Panc1 (cell line): ENCODE measurements around the gene SENP5. TPM values are rescaled to one million over a fixed set of nuclear protein-coding genes. Genes with fewer than 3 reads are reported as not detected.
"Not testable (repeated sequence)": the region's sequence is repeated elsewhere in the genome, so short reads cannot be mapped to it uniquely, and the experiment has no call there.

Experiments used
- ATAC-seq: fragments of 200-7000 bp; cut with Tn5 transposase; 2 replicates; pipeline ENCODE4 v1.9.1; 2020; ENCODE audit warnings: mild to moderate bottlenecking, moderate library complexity
- BruUV-seq: library from RNA; stranded (reverse); fragments of 400-500 nt; replicated peaks from 2 replicates; lab custom pipeline; 2021; lab: Mats Ljungman, UMichigan
- CTCF ChIA-PET: fragments of 300-600 bp; sonication (Branson Sonifier 250); formaldehyde crosslinking; loops from one replicate; lab custom pipeline; 2022; ENCODE audit warnings: antibody characterized with exemption; lab: Charles Lee
- POLR2A ChIA-PET: fragments of 300-600 bp; sonication (Branson Sonifier 250); formaldehyde crosslinking; loops from one replicate; lab custom pipeline; 2022; ENCODE audit warnings: antibody characterized with exemption; lab: Charles Lee
- DNase-seq: peaks from one replicate; pipeline ENCODE4 v3.0.0-alpha.2; 2010; ENCODE audit warnings: low read depth, low spot score
- H3K27ac ChIP-seq: 2 replicates; pipeline ENCODE4 v1.5.1; 2011; ENCODE audit warnings: mild to moderate bottlenecking, low read length, inconsistent platforms
- H3K27me3 ChIP-seq: fragments of 200-500 bp; sonication (Bioruptor generic); 2 replicates; pipeline ENCODE4 v1.6.0; 2014; ENCODE audit warnings: low read length, inconsistent platforms; ENCODE audit not compliant: control insufficient read depth, insufficient read depth
- H3K36me3 ChIP-seq: fragments of 200-500 bp; sonication (Bioruptor generic); 2 replicates; pipeline ENCODE4 v1.5.1; 2014; ENCODE audit warnings: inconsistent platforms, mild to moderate bottlenecking, low read length, moderate library complexity; ENCODE audit not compliant: control insufficient read depth, insufficient read depth
- H3K4me1 ChIP-seq: 2 replicates; pipeline ENCODE4 v1.5.1; 2011; ENCODE audit warnings: inconsistent platforms, mild to moderate bottlenecking, low read length, moderate library complexity; ENCODE audit not compliant: control insufficient read depth, insufficient read depth
- H3K4me3 ChIP-seq, 2 experiments: 2 replicates each; pipeline ENCODE4 v1.5.1; 2011 to 2012; ENCODE audit warnings: low read depth in 2 of 2, low read length in 2 of 2, mild to moderate bottlenecking in 2 of 2, inconsistent platforms in 1 of 2, moderate library complexity in 1 of 2
- H3K9me3 ChIP-seq: fragments of 200-500 bp; sonication (Bioruptor generic); 2 replicates; pipeline ENCODE4 v1.5.1; 2014; ENCODE audit warnings: low read depth, mild to moderate bottlenecking, inconsistent platforms, low read length, moderate library complexity; ENCODE audit not compliant: control insufficient read depth, insufficient read depth
- CTCF ChIP-seq: fragments of 450-650 bp; IDR thresholded peaks from 2 replicates; pipeline ENCODE4 v1.5.1; 2017; ENCODE audit warnings: mild to moderate bottlenecking
- POLR2AphosphoS5 ChIP-seq: IDR thresholded peaks from 2 replicates; pipeline ENCODE4 v1.6.1; 2012; ENCODE audit warnings: mild to moderate bottlenecking, low read depth, low read length, moderate library complexity
- REST ChIP-seq, 2 experiments: IDR thresholded peaks; 2 replicates each; pipeline ENCODE4 v1.6.1; 2011 to 2012; ENCODE audit warnings: low read depth in 2 of 2, control low read depth in 1 of 2, low read length in 1 of 2, mild to moderate bottlenecking in 1 of 2, moderate library complexity in 1 of 2; ENCODE audit not compliant: insufficient read depth in 1 of 2
- SIN3A ChIP-seq: IDR thresholded peaks from 2 replicates; pipeline ENCODE4 v1.6.1; 2012; ENCODE audit warnings: low read depth, mild to moderate bottlenecking, low read length, moderate library complexity, borderline replicate concordance; ENCODE audit not compliant: insufficient read depth
- TCF7L2 ChIP-seq: IDR thresholded peaks from 2 replicates; pipeline ENCODE4 v1.6.1; 2011; ENCODE audit warnings: mild to moderate bottlenecking, low read depth, low read length, inconsistent platforms
- in situ Hi-C: cut with HindIII; loops from 2 replicates; pipeline ENCODE4 v1.10.0; 2016; ENCODE audit warnings: low sequenced_read_pairs, low pct_unique_long_range_greater_than_20kb
- intact Hi-C: fragments of 100-400 bp; cut with micrococcal nuclease; formaldehyde crosslinking; loops from one replicate; pipeline ENCODE4 v1.10.0; 2022; ENCODE audit not compliant: unreplicated experiment
- total RNA-seq: library from RNA; stranded (reverse); gene quantifications from one replicate; pipeline ENCODE4 v1.2.1, GENCODE V29; 2021; ENCODE audit not compliant: unreplicated experiment

Gene SENP5
- total RNA-seq, 1 experiment from 2014 or later, result 40.0 TPM

- intact Hi-C loops (no loop called here), in situ Hi-C loops (no loop called here)
- ChIA-PET CTCF (no interaction called here), POLR2A (no interaction called here)
- Histone ChIP-seq H3K27me3 (no peaks in the 10 kb centered on the region), H3K36me3 (no peaks in the 10 kb centered on the region; the same call in 1 of the 2 replicates), H3K4me1 (peaks cover 11% of the 10 kb centered on the region), H3K4me3 (no peak overlapping the region), H3K9me3 (no peaks in the 10 kb centered on the region), H3K27ac (no peak overlapping the region)
- ATAC-seq (no peak), DNase-seq (no peak)
- BruUV-seq, result no TSS peak
- TF ChIP-seq POLR2AphosphoS5, result no peak
- TF ChIP-seq SIN3A, result no peak
- TF ChIP-seq CTCF, result no peak
- no peak for TF ChIP-seq TCF7L2
- no peak for TF ChIP-seq REST (IDR thresholded peaks at IDR 0.05; ENCODE audit: insufficient read depth in 1 of 2, low read depth in 2 of 2, low read length in 1 of 2)
Observed at GRCh38 chr3:196872316-196872715, 4.6 kb downstream of the SENP5 start.

GRCh38 chr3:196874511-196875094 lies 6.9 kb downstream of the SENP5 start:
- BruUV-seq, H3K36me3 ChIP-seq, H3K4me1 ChIP-seq, H3K4me3 ChIP-seq, DNase-seq, H3K27ac ChIP-seq, ATAC-seq, intact Hi-C loops, CTCF ChIA-PET, H3K9me3 ChIP-seq, H3K27me3 ChIP-seq, in situ Hi-C loops: not testable (repeated sequence)
- POLR2A ChIA-PET, result interaction anchor here (0.7 kb wide), 1 partner anchor 10 kb away, joined by 7 read pairs; no protein-coding TSS in a partner anchor

GRCh38 chr3:196875258-196875657 lies 7.5 kb downstream of the SENP5 start:
- no TSS peak for BruUV-seq
- 0 out of 2 replicates have a peak, but pooled peaks cover 3% of the 10 kb centered on the region for H3K4me1 ChIP-seq
- no peaks in the 10 kb centered on the region for H3K36me3 ChIP-seq
- intact Hi-C loops (no loop called here), in situ Hi-C loops (no loop called here)
- no peak overlapping the region for H3K4me3 ChIP-seq
- no peaks in the 10 kb centered on the region for H3K27me3 ChIP-seq
- CTCF ChIA-PET, result no interaction called here
- DNase-seq (no peak), ATAC-seq (no peak)
- TF ChIP-seq REST (IDR thresholded peaks at IDR 0.05; ENCODE audit: insufficient read depth in 1 of 2, low read depth in 2 of 2, low read length in 1 of 2) (no peak), CTCF (no peak), POLR2AphosphoS5 (no peak), SIN3A (no peak), TCF7L2 (no peak)
- H3K9me3 ChIP-seq, result no peaks in the 10 kb centered on the region
- POLR2A ChIA-PET, result interaction anchor here (0.7 kb wide), 1 partner anchor 10 kb away, joined by 7 read pairs; no protein-coding TSS in a partner anchor
- H3K27ac ChIP-seq, result no peak overlapping the region
